HepG2 (cell line): ENCODE data around the gene NHERF2. TPM values are rescaled to one million over a fixed set of nuclear protein-coding genes. Genes with fewer than 3 reads are reported as not detected.

Source experiments
- ARID2 ChIP-seq: sonication (generic); formaldehyde crosslinking; IDR thresholded peaks from 2 replicates; pipeline ENCODE4 v1.8.1; 2022; ENCODE audit warnings: mild to moderate bottlenecking, missing genetic modification reagents, borderline replicate concordance
- ETS1 ChIP-seq: sonication (generic); formaldehyde crosslinking; IDR thresholded peaks from 2 replicates; pipeline ENCODE4 v1.4.0; 2020; ENCODE audit warnings: missing genetic modification reagents
- ETV6 ChIP-seq: sonication (generic); formaldehyde crosslinking; conservative IDR thresholded peaks from 2 replicates; pipeline ENCODE4 v1.4.0; 2020; ENCODE audit warnings: missing genetic modification reagents
- GATA4 ChIP-seq: sonication (generic); IDR thresholded peaks from 2 replicates; pipeline ENCODE4 v1.6.1; 2016; ENCODE audit warnings: antibody characterized with exemption, low read depth, borderline replicate concordance
- HMGA1 ChIP-seq: sonication (generic); formaldehyde crosslinking; conservative IDR thresholded peaks from 2 replicates; pipeline ENCODE4 v1.4.0; 2020; ENCODE audit warnings: missing genetic modification reagents
- HNRNPK ChIP-seq: fragments of 200-400 bp; formaldehyde crosslinking; IDR thresholded peaks from 2 replicates; pipeline ENCODE4 v1.6.1; 2018; ENCODE audit warnings: low read length, low read depth, moderate library complexity, mild to moderate bottlenecking; ENCODE audit not compliant: poor library complexity, severe bottlenecking
- HOXA7 ChIP-seq: sonication (generic); formaldehyde crosslinking; IDR thresholded peaks from 2 replicates; pipeline ENCODE4 v1.8.1; 2022; ENCODE audit warnings: mild to moderate bottlenecking, missing genetic modification reagents, moderate library complexity
- KDM2A ChIP-seq: sonication (generic); formaldehyde crosslinking; IDR thresholded peaks from 2 replicates; pipeline ENCODE4 v1.4.0; 2020; ENCODE audit warnings: low read depth, missing genetic modification reagents, borderline replicate concordance
- MIXL1 ChIP-seq: IDR thresholded peaks from 2 replicates; pipeline ENCODE4 v1.6.1; 2016
- NAIF1 ChIP-seq: sonication (generic); formaldehyde crosslinking; IDR thresholded peaks from 2 replicates; pipeline ENCODE4 v1.5.0; 2020; ENCODE audit warnings: mild to moderate bottlenecking, missing genetic modification reagents, borderline replicate concordance
- NKX3-1 ChIP-seq: sonication (generic); formaldehyde crosslinking; IDR thresholded peaks from 2 replicates; pipeline ENCODE4 v1.5.0; 2020; ENCODE audit warnings: missing genetic modification reagents
- SCMH1 ChIP-seq: sonication (generic); formaldehyde crosslinking; IDR thresholded peaks from 2 replicates; pipeline ENCODE4 v1.9.0; 2021; ENCODE audit warnings: missing genetic modification reagents, mild to moderate bottlenecking, borderline replicate concordance
- ZNF281 ChIP-seq: sonication (generic); formaldehyde crosslinking; IDR thresholded peaks from 2 replicates; pipeline ENCODE4 v1.4.0; 2020; ENCODE audit warnings: missing genetic modification reagents, borderline replicate concordance
- ZSCAN5A ChIP-seq: sonication (generic); formaldehyde crosslinking; IDR thresholded peaks from 2 replicates; pipeline ENCODE4 v1.8.0; 2022; ENCODE audit warnings: mild to moderate bottlenecking, missing genetic modification reagents, borderline replicate concordance
- polyA plus RNA-seq, 8 experiments: library from polyadenylated mRNA; depleted of rRNA in 3 of 8; stranded (reverse) in 7 of 8; unstranded in 1 of 8; fragments of >200 nt; fragmentation: Illumina TruSeq in 4 of 8; extraction: Trizol in 4 of 8; gene quantifications; 2 replicates each; pipeline versions ENCODE4 v1.2.1 to v1.2.3, GENCODE V29; 2011 to 2016; ENCODE audit warnings: low read depth in 4 of 8, missing spikeins in 1 of 8, mixed read lengths in 1 of 8; ENCODE audit not compliant: insufficient read depth in 1 of 8
- total RNA-seq, 5 experiments: library from RNA; depleted of rRNA; stranded (reverse); fragments of >200 nt; fragmentation: Illumina TruSeq; extraction: Trizol; gene quantifications; 2 replicates each; pipeline ENCODE4 v1.2.3, GENCODE V29; 2016; ENCODE audit warnings: low read depth in 1 of 5
- TF ChIP-seq, protein P1 (sequence below), 2 experiments: sonication (generic) in 1 of 2; formaldehyde crosslinking in 1 of 2; IDR thresholded peaks; 2 replicates each; pipeline versions ENCODE4 v1.4.0 to v1.6.1; 2018 to 2020; ENCODE audit warnings: missing genetic modification reagents in 2 of 2, borderline replicate concordance in 1 of 2, low read depth in 1 of 2, mild to moderate bottlenecking in 1 of 2, missing biosample characterization in 1 of 2
- TF ChIP-seq, protein P2 (sequence below): sonication (generic); formaldehyde crosslinking; conservative IDR thresholded peaks from 2 replicates; pipeline ENCODE4 v1.8.0; 2022; ENCODE audit warnings: low read depth, missing genetic modification reagents

NHERF2 gene
- total and polyA plus RNA-seq, 2 of the 13 experiments (the other 11 are each of a cell fraction or from before 2014, with no cell fraction given) = 23.7 to 39.3 TPM

- TF ChIP-seq ZNF281 (CRISPR knock-in tag) (no peak), KDM2A (CRISPR knock-in tag) (peak; percentile 66; the same call in 1 of the 2 replicates), HNRNPK (no peak), HOXA7 (no peak), ZSCAN5A (CRISPR knock-in tag) (no peak), ETV6 (0 out of 2 replicates have a peak, but pooled peaks have one; percentile 59), GATA4 (no peak), NKX3-1 (CRISPR knock-in tag) (no peak), MIXL1 (CRISPR knock-in tag) (no peak), ARID2 (CRISPR knock-in tag) (no peak), SCMH1 (no peak), HMGA1 (CRISPR knock-in tag) (no peak), ETS1 (no peak), NAIF1 (CRISPR knock-in tag) (no peak)
- TF ChIP-seq, protein P1, sequence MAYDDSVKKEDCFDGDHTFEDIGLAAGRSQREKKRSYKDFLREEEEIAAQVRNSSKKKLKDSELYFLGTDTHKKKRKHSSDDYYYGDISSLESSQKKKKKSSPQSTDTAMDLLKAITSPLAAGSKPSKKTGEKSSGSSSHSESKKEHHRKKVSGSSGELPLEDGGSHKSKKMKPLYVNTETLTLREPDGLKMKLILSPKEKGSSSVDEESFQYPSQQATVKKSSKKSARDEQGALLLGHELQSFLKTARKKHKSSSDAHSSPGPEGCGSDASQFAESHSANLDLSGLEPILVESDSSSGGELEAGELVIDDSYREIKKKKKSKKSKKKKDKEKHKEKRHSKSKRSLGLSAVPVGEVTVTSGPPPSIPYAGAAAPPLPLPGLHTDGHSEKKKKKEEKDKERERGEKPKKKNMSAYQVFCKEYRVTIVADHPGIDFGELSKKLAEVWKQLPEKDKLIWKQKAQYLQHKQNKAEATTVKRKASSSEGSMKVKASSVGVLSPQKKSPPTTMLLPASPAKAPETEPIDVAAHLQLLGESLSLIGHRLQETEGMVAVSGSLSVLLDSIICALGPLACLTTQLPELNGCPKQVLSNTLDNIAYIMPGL (CRISPR knock-in tag; IDR thresholded peaks at IDR 0.05; ENCODE audit: borderline replicate concordance in 1 of 2, low read depth in 1 of 2) = peak; percentile 86 to 87
- TF ChIP-seq, protein P2, sequence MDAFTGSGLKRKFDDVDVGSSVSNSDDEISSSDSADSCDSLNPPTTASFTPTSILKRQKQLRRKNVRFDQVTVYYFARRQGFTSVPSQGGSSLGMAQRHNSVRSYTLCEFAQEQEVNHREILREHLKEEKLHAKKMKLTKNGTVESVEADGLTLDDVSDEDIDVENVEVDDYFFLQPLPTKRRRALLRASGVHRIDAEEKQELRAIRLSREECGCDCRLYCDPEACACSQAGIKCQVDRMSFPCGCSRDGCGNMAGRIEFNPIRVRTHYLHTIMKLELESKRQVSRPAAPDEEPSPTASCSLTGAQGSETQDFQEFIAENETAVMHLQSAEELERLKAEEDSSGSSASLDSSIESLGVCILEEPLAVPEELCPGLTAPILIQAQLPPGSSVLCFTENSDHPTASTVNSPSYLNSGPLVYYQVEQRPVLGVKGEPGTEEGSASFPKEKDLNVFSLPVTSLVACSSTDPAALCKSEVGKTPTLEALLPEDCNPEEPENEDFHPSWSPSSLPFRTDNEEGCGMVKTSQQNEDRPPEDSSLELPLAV = no peak
Observed at GRCh38 chr16:2023092-2024031, 3.3 kb upstream of the NHERF2 start (continued).
